22Rv1 (cell line): ENCODE results near the gene CCDC127.

Source experiments
- H3K27ac ChIP-seq: fragments of 450-650 bp; 2 replicates; pipeline ENCODE4 v1.5.1; 2017
- CTCF ChIP-seq: fragments of 450-650 bp; IDR thresholded peaks from 2 replicates; pipeline ENCODE4 v1.5.1; 2017; ENCODE audit warnings: mild to moderate bottlenecking
- ZFX ChIP-seq: fragments of 450-650 bp; IDR thresholded peaks from 2 replicates; pipeline ENCODE4 v1.6.1; 2017; ENCODE audit warnings: antibody characterized with exemption, borderline replicate concordance

Gene CCDC127

GRCh38 chr5:171801-172331, 46.1 kb downstream of the CCDC127 start:
- TF ChIP-seq CTCF (no peak), ZFX (no peak)
- no peak overlapping the region for H3K27ac ChIP-seq

- TF ChIP-seq CTCF (no peak), ZFX (no peak)
- no peak overlapping the region for H3K27ac ChIP-seq
These were observed 46.8 kb downstream of the CCDC127 start for GRCh38 chr5:170971-171800.

- H3K27ac ChIP-seq = no peak overlapping the region
- TF ChIP-seq CTCF (no peak), ZFX (no peak)
These were observed 48.2 kb downstream of the CCDC127 start for GRCh38 chr5:169728-170094.

- TF ChIP-seq CTCF = no peak
- no peak for TF ChIP-seq ZFX
- no peak overlapping the region for H3K27ac ChIP-seq
These were observed 48.8 kb downstream of the CCDC127 start for GRCh38 chr5:169071-169727.

- TF ChIP-seq ZFX (no peak), CTCF (no peak)
- no peak overlapping the region for H3K27ac ChIP-seq
These were observed 49.8 kb downstream of the CCDC127 start for GRCh38 chr5:167982-168660.

- TF ChIP-seq CTCF (no peak), ZFX (no peak)
- H3K27ac ChIP-seq = no peak overlapping the region
These were observed 50.4 kb downstream of the CCDC127 start for GRCh38 chr5:167511-167910.
